Cardiac septum (tissue), 1 donor: ENCODE results near the gene GFI1B. TPM values are rescaled to one million over a fixed set of nuclear protein-coding genes. Genes with fewer than 3 reads are reported as not detected.
"Not testable (repeated sequence)": the region's sequence is repeated elsewhere in the genome, so short reads cannot be mapped to it uniquely, and the experiment has no call there.

Source experiments
- DNase-seq: peaks from one replicate; pipeline ENCODE4 v3.0.0-alpha.2; 2020; ENCODE audit warnings: low spot score
- intact Hi-C: fragments of 100-400 bp; cut with DNase I; formaldehyde crosslinking; loops from one replicate; pipeline ENCODE4 v1.14.0; 2022
- microRNA-seq: library from miRNA; unstranded; fragments of <30 nt; microRNA quantifications from one replicate; pipeline ENCODE4 v1.2.0, GENCODE V29; 2020
- total RNA-seq: library from RNA; stranded (reverse); fragmentation: NEBNext Ultra II Directional; extraction: Animal tissue kit (Norgen Biotek cat#: 25700); gene quantifications from one replicate; pipeline ENCODE4 v1.2.1, GENCODE V29; 2021
- donor health status: DM: no; HTN: no; CAD: no.

Gene GFI1B
- total RNA-seq, 1 donor from 2014 or later, result not detected

DNA sequence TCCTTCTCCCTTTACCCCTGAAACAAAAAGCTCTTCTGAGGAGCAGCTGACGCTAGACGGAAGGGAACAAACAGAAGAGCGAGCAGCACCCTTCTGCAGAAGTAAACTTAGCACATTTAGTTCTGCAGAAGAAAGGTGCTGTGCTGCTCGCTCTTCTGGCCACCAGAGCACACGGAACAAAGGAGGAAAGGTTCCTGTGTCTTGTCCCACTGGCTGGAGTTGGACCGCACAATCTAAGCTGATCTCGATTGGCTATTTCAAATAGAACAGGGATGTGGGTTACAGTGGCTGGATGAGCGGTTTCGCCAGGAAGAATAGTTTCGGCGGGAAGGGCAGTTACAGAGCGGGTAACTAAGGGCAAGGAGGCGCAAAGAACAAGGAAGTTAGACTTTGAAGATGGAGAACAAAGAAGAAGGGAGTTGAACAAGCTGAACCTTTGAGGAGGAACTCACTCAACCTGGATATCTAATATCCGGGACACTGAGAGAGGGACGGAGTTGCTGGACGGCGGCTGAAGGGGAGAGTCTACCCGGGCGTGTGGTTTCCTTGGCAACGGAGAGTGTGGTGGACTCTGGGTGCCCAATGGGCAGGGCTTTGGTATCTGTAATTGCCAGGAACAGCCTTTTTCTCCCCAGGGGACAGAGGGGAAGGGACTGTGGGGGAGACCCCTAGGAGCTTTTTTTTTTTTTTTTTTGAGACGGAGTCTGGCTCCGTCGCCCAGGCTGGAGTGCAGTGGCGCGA, 59.5 kb downstream of the GFI1B start:
- no peak for DNase-seq
- intact Hi-C loops, result loop anchor here (10.0 kb wide), 1 partner anchor 437 kb away; the partner anchor contains the start of gene SLC2A6

DNA sequence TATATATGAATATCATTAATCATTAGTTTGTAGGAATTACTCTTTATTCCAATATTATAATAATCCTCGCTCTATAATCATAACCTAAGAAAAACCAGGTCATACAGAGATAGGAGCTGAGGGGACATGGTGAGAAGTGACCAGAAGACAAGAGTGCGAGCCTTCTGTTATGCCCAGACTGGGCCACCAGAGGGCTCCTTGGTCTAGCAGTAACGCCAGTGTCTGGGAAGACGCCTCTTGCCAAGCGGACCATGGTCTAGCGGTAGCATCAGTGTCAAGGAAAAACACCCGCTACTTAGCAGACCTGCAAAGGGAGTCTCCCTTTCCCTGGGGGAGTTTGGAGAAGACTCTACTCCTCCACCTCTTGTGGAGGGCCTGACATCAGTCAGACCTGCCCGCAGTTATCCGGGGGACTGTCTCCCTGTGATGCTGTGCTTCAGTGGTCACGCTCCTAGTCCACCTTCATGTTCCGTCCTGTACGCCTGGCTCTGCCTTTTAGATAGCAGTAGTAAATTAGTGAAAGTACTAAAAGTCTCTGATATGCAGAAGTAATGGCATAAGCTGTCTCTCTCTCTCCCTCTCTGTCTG, 62.5 kb downstream of the GFI1B start:
- not testable (repeated sequence) for DNase-seq
- intact Hi-C loops, result loop anchor here (5.0 kb wide), 1 partner anchor 61 kb away; no protein-coding TSS in a partner anchor

Small RNA genes within 50 kb of the gene (microRNA-seq; reads per million reads assigned to microRNA genes)
- 2.7 reads per million for gene MIR548AW

Other genes with a start within 250 kb of the GFI1B start
- gene AK8, start 100.4 kb upstream of the GFI1B start, total RNA-seq, result 0.13 TPM
- gene SPACA9, start 99.8 kb upstream of the GFI1B start, total RNA-seq, result 5.4 TPM
- 52.7 TPM for gene TSC1, start 34.1 kb upstream of the GFI1B start, total RNA-seq
- 27.6 TPM for gene GTF3C5, start 52.3 kb downstream of the GFI1B start, total RNA-seq
- gene CEL, start 83.3 kb downstream of the GFI1B start, total RNA-seq, result 0.59 TPM
- gene RALGDS, start 142.5 kb downstream of the GFI1B start, total RNA-seq, result 23.9 TPM
- 4.6 TPM for gene GBGT1, start 185.2 kb downstream of the GFI1B start, total RNA-seq
- gene OBP2B, start 230.6 kb downstream of the GFI1B start, total RNA-seq, result not detected